Peyer's patch (tissue), 4 donors: ENCODE results near the gene NDUFS1. TPM values are rescaled to one million over a fixed set of nuclear protein-coding genes. Genes with fewer than 3 reads are reported as not detected.
"Not testable (repeated sequence)": the region's sequence is repeated elsewhere in the genome, so short reads cannot be mapped to it uniquely, and the experiment has no call there.

Experiments
- DNase-seq, 3 donors: peaks; one replicate each; pipeline ENCODE4 v3.0.0-alpha.2; 2017 to 2019
- H3K27ac ChIP-seq, 4 donors: fragments of 200-600 bp; sonication (generic); one replicate each; pipeline ENCODE4 v1.5.1; 2016 to 2019
- H3K27me3 ChIP-seq, 2 donors: fragments of 200-600 bp; sonication (generic); one replicate each; pipeline ENCODE4 v1.5.1; 2019
- H3K36me3 ChIP-seq, 3 donors: fragments of 200-600 bp; sonication (generic); one replicate each; pipeline ENCODE4 v1.5.1; 2016 to 2019
- H3K4me1 ChIP-seq, 4 donors: fragments of 200-600 bp; sonication (generic); one replicate each; pipeline ENCODE4 v1.5.1; 2016 to 2019
- H3K4me3 ChIP-seq, 4 donors: fragments of 200-600 bp; sonication (generic); 1 replicate in 3 of 4; 2 replicates in 1 of 4; pipeline ENCODE4 v1.5.1; 2016 to 2019; ENCODE audit warnings: mild to moderate bottlenecking in 1 of 4
- H3K9me3 ChIP-seq, 4 donors: fragments of 200-600 bp; sonication (generic); one replicate each; pipeline ENCODE4 v1.5.1; 2016 to 2019; ENCODE audit warnings: mild to moderate bottlenecking in 1 of 4
- POLR2A ChIP-seq, 2 donors: fragments of 450-650 bp; IDR thresholded peaks; one replicate each; pipeline ENCODE4 v1.5.1; 2017; ENCODE audit warnings: antibody characterized with exemption in 2 of 2, mild to moderate bottlenecking in 2 of 2, moderate library complexity in 2 of 2
- total RNA-seq, 4 donors: library from RNA; depleted of rRNA; stranded (reverse); fragments of >200 nt; gene quantifications; one replicate each; pipeline ENCODE4 v1.1.0, GENCODE V29; 2016
- TF ChIP-seq, protein P1 (sequence below), 6 experiments: fragments of 450-650 bp in 4 of 6; fragments of 200-600 bp in 2 of 6; sonication (generic) in 1 of 6; IDR thresholded peaks; one replicate each; pipeline ENCODE4 v1.5.1; 2017 to 2019; ENCODE audit warnings: antibody characterized with exemption in 6 of 6, mild to moderate bottlenecking in 3 of 6, moderate library complexity in 1 of 6

The NDUFS1 gene
- total RNA-seq, 4 donors from 2014 or later, result 81.9 to 95.3 (median 89.3) TPM

DNA sequence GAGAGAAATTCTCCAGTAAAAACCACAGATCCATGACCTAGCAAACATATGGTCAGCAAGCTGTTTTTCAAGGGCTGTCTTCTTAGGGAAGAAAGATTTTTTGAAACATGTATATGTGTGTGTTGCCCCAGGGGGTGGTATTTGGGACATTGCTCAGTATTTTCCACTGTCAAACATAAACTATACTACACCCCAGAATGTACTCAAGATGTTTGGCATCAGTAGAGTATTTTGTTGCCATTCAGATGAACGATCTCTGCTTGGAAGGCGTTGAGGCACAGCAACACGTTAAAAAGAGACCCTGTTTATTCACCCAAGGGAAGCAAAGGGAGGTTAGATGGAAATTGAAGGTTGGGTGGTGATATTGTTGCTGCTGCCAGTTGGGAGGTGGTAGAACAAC, 30.4 kb upstream of the NDUFS1 start:
- DNase-seq, result no peak
- TF ChIP-seq, protein P1, sequence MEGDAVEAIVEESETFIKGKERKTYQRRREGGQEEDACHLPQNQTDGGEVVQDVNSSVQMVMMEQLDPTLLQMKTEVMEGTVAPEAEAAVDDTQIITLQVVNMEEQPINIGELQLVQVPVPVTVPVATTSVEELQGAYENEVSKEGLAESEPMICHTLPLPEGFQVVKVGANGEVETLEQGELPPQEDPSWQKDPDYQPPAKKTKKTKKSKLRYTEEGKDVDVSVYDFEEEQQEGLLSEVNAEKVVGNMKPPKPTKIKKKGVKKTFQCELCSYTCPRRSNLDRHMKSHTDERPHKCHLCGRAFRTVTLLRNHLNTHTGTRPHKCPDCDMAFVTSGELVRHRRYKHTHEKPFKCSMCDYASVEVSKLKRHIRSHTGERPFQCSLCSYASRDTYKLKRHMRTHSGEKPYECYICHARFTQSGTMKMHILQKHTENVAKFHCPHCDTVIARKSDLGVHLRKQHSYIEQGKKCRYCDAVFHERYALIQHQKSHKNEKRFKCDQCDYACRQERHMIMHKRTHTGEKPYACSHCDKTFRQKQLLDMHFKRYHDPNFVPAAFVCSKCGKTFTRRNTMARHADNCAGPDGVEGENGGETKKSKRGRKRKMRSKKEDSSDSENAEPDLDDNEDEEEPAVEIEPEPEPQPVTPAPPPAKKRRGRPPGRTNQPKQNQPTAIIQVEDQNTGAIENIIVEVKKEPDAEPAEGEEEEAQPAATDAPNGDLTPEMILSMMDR (IDR thresholded peaks at IDR 0.05), result no peak
- TF ChIP-seq POLR2A (IDR thresholded peaks at IDR 0.05), result no peak
- H3K27me3 ChIP-seq, result no peaks in the 10 kb centered on the region
- H3K9me3 ChIP-seq, result no peaks in the 10 kb centered on the region
- no peaks in the 10 kb centered on the region for H3K4me1 ChIP-seq
- no peaks in the 10 kb centered on the region for H3K36me3 ChIP-seq
- no peak overlapping the region for H3K4me3 ChIP-seq
- H3K27ac ChIP-seq, result no peak overlapping the region

DNA sequence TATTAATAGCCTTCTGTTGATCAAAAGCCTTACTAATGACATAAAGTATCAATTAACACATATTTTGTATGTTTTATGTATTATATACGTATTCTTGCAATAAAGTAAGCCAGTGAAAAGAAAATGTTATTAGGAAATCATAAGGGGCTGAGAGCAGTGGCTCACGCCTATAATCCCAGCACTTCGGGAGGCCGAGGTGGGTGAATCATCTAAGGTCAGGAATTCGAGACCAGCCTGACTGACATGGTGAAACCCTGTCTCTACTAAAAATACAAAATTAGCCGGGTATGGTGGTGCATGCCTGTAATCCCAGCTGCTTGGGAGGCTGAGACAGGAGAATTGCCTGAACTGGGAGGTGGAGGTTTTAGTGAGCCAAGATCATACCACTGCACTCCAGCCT, 22.3 kb upstream of the NDUFS1 start:
- H3K4me1 ChIP-seq, H3K27me3 ChIP-seq, H3K9me3 ChIP-seq, H3K36me3 ChIP-seq, DNase-seq, H3K4me3 ChIP-seq, H3K27ac ChIP-seq: not testable (repeated sequence)

DNA sequence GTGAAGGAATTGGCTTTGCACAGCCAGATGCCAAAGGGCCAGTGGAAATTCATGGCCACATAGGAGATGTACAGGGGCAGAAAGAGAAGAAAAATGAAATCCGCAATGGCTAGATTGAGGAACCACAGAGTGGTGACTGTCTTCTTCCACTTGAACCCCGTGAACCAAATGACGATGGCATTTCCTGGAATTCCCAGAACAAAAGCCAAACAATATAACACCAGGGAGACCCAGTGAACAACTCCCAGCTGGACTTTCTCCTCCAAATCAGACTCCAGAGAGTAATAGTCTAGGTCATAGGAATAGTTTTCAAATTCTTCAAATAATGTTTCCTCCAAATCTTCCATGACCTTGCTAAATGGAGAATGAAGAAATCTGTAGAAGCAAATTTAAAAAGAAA, 17.7 kb upstream of the NDUFS1 start:
- H3K36me3 ChIP-seq, result no peaks in the 10 kb centered on the region
- H3K4me1 ChIP-seq, result no peaks in the 10 kb centered on the region
- no peak overlapping the region for H3K4me3 ChIP-seq
- no peaks in the 10 kb centered on the region for H3K9me3 ChIP-seq
- TF ChIP-seq POLR2A (IDR thresholded peaks at IDR 0.05), result no peak
- TF ChIP-seq, protein P1 (IDR thresholded peaks at IDR 0.05), result no peak
- H3K27me3 ChIP-seq, result no peaks in the 10 kb centered on the region
- H3K27ac ChIP-seq, result no peak overlapping the region
- DNase-seq, result no peak

- H3K36me3 ChIP-seq, result no peaks in the 10 kb centered on the region
- H3K4me3 ChIP-seq, result no peak overlapping the region
- TF ChIP-seq POLR2A (IDR thresholded peaks at IDR 0.05), result no peak
- TF ChIP-seq, protein P1 (IDR thresholded peaks at IDR 0.05), result no peak
- no peaks in the 10 kb centered on the region for H3K4me1 ChIP-seq
- H3K9me3 ChIP-seq, result no peaks in the 10 kb centered on the region
- no peak overlapping the region for H3K27ac ChIP-seq
- DNase-seq, result no peak
- no peaks in the 10 kb centered on the region for H3K27me3 ChIP-seq
These were observed 16.9 kb upstream of the NDUFS1 start for GRCh38 chr2:206176121-206176520.

- Histone ChIP-seq H3K9me3 (no peaks in the 10 kb centered on the region), H3K4me1 (no peaks in the 10 kb centered on the region), H3K4me3 (no peak overlapping the region), H3K27ac (no peak overlapping the region), H3K36me3 (no peaks in the 10 kb centered on the region), H3K27me3 (no peaks in the 10 kb centered on the region)
- TF ChIP-seq, protein P1 (IDR thresholded peaks at IDR 0.05), result no peak
- TF ChIP-seq POLR2A (IDR thresholded peaks at IDR 0.05), result no peak
- no peak for DNase-seq
These were observed 13.9 kb upstream of the NDUFS1 start for GRCh38 chr2:206173147-206173546.

DNA sequence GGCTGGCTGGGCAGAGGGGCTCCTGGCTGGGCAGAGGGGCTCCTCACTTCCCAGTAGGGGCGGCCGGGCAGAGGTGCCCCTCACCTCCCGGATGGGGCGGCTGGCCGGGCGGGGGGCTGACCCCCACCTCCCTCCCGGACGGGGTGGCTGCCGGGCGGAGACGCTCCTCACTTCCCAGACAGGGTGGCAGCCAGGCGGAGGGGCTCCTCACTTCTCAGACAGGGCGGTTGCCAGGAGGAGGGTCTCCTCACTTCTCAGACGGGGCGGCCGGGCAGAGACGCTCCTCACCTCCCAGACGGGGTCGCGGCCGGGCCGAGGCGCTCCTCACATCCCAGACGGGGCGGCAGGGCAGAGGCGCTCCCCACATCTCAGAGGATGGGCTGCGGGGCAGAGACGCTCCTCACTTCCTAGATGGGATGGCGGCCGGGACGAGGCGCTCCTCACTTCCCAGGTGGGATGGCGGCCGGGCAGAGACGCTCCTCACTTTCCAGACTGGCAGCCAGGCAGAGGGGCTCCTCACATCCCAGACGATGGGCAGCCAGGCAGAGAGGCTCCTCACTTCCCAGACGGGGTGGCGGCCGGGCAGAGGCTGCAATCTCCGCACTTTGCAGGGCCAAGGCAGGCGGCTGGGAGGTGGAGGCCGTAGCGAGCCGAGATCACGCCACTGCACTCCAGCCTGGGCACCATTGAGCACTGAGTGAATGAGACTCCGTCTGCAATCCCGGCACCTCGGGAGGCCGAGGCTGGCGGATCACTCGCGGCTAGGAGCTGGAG, 12.6 kb upstream of the NDUFS1 start:
- H3K36me3 ChIP-seq, H3K27ac ChIP-seq, DNase-seq, H3K9me3 ChIP-seq, H3K27me3 ChIP-seq, H3K4me3 ChIP-seq, H3K4me1 ChIP-seq: not testable (repeated sequence)

GRCh38 chr2:206168230-206168629, 9.0 kb upstream of the NDUFS1 start:
- not testable (repeated sequence) for H3K4me1 ChIP-seq, H3K27ac ChIP-seq, H3K27me3 ChIP-seq, H3K9me3 ChIP-seq, DNase-seq, H3K36me3 ChIP-seq, H3K4me3 ChIP-seq
